RWPE2 (cell line): ENCODE data around the gene BTBD9.

Source experiments
- ATAC-seq: fragments of 200-7000 bp; cut with Tn5 transposase; 3 replicates; pipeline ENCODE4 v1.9.1; 2021; ENCODE audit warnings: low read depth
- DNase-seq: peaks from one replicate; pipeline ENCODE4 v3.0.0-alpha.2; 2020; ENCODE audit warnings: low spot score
- H3K27ac ChIP-seq: fragments of 450-650 bp; 2 replicates; pipeline ENCODE4 v1.5.1; 2017; ENCODE audit warnings: mild to moderate bottlenecking; ENCODE audit not compliant: poor library complexity, severe bottlenecking
- H3K27me3 ChIP-seq: fragments of 250-450 bp; sonication (Bioruptor Pico); 2 replicates; pipeline ENCODE4 v1.5.1; 2021; ENCODE audit warnings: mild to moderate bottlenecking, moderate library complexity; ENCODE audit not compliant: insufficient read depth, poor library complexity, severe bottlenecking
- H3K36me3 ChIP-seq: fragments of 250-450 bp; sonication (Bioruptor Pico); 2 replicates; pipeline ENCODE4 v1.5.1; 2020; ENCODE audit warnings: low read depth, mild to moderate bottlenecking, moderate library complexity
- H3K4me1 ChIP-seq: fragments of 250-450 bp; sonication (Bioruptor Pico); 2 replicates; pipeline ENCODE4 v1.5.1; 2021; ENCODE audit warnings: mild to moderate bottlenecking, moderate library complexity; ENCODE audit not compliant: insufficient read depth, poor library complexity, severe bottlenecking
- H3K4me3 ChIP-seq: fragments of 250-450 bp; sonication (Bioruptor Pico); 2 replicates; pipeline ENCODE4 v1.5.1; 2021; ENCODE audit warnings: mild to moderate bottlenecking, moderate library complexity; ENCODE audit not compliant: severe bottlenecking
- H3K9me3 ChIP-seq: fragments of 250-450 bp; sonication (Bioruptor Pico); 2 replicates; pipeline ENCODE4 v1.5.1; 2021; ENCODE audit warnings: mild to moderate bottlenecking, moderate library complexity; ENCODE audit not compliant: severe bottlenecking
- TF ChIP-seq, protein P1 (sequence below): fragments of 450-650 bp; IDR thresholded peaks from one replicate; pipeline ENCODE4 v1.5.1; 2017; ENCODE audit warnings: mild to moderate bottlenecking, moderate library complexity; ENCODE audit not compliant: poor library complexity, severe bottlenecking

The BTBD9 gene

GRCh38 chr6:38220069-38220723 is 419.5 kb downstream of the BTBD9 start:
- no peaks in the 10 kb centered on the region for H3K4me1 ChIP-seq
- H3K4me3 ChIP-seq = no peak overlapping the region
- H3K27ac ChIP-seq = no peak overlapping the region
- ATAC-seq (no peak), DNase-seq (no peak)
- no peaks in the 10 kb centered on the region for H3K9me3 ChIP-seq
- no peaks in the 10 kb centered on the region for H3K36me3 ChIP-seq
- H3K27me3 ChIP-seq = no peaks in the 10 kb centered on the region
- TF ChIP-seq, protein P1, sequence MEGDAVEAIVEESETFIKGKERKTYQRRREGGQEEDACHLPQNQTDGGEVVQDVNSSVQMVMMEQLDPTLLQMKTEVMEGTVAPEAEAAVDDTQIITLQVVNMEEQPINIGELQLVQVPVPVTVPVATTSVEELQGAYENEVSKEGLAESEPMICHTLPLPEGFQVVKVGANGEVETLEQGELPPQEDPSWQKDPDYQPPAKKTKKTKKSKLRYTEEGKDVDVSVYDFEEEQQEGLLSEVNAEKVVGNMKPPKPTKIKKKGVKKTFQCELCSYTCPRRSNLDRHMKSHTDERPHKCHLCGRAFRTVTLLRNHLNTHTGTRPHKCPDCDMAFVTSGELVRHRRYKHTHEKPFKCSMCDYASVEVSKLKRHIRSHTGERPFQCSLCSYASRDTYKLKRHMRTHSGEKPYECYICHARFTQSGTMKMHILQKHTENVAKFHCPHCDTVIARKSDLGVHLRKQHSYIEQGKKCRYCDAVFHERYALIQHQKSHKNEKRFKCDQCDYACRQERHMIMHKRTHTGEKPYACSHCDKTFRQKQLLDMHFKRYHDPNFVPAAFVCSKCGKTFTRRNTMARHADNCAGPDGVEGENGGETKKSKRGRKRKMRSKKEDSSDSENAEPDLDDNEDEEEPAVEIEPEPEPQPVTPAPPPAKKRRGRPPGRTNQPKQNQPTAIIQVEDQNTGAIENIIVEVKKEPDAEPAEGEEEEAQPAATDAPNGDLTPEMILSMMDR = no peak

DNA sequence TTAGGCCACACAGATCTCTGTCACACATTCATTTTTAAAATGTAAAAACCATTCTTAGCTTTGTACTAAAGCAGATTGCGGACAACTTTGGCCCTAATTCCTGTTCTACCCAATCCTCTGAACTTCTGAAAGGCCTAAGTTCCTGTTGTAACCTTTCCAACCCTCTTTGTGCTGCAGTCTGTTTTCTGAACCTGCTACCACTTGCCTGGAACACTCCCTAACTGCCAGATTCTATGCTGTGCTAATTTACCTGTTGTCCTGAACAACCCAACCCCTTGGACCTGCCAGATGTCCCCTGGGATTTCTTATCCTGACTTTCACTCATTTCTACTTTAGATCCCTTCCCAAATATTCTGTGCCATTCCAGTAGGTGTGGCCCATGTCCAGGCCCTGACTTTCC is 421.5 kb downstream of the BTBD9 start:
- H3K27me3 ChIP-seq = no peaks in the 10 kb centered on the region
- H3K4me1 ChIP-seq = no peaks in the 10 kb centered on the region
- ATAC-seq (no peak), DNase-seq (no peak)
- TF ChIP-seq, protein P1 = no peak
- H3K9me3 ChIP-seq = no peaks in the 10 kb centered on the region
- H3K27ac ChIP-seq = no peak overlapping the region
- no peaks in the 10 kb centered on the region for H3K36me3 ChIP-seq
- H3K4me3 ChIP-seq = no peak overlapping the region

DNA sequence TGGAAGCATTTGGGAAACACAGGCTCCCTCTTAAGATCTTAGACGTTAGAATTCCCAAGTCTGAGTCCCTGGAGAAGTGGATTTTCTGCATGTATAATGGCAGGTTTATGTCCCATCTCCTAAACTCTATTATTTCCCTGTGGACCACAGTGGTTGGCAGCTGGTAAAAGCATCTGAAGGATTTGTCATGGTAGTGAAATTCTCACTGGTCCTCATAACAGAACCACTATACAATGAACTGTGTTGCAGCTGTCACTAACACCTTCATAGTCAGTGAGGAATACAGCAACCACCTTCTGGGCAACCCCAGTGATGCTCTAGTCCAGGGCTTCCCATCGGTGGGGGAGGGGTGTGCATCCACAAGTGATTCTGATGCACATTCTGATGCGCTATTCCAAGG is 423.3 kb downstream of the BTBD9 start:
- no peaks in the 10 kb centered on the region for H3K27me3 ChIP-seq
- no peak overlapping the region for H3K27ac ChIP-seq
- H3K4me1 ChIP-seq = no peaks in the 10 kb centered on the region
- no peak for DNase-seq
- no peak for ATAC-seq
- TF ChIP-seq, protein P1 = no peak
- no peaks in the 10 kb centered on the region for H3K36me3 ChIP-seq
- no peak overlapping the region for H3K4me3 ChIP-seq
- H3K9me3 ChIP-seq = no peaks in the 10 kb centered on the region

DNA sequence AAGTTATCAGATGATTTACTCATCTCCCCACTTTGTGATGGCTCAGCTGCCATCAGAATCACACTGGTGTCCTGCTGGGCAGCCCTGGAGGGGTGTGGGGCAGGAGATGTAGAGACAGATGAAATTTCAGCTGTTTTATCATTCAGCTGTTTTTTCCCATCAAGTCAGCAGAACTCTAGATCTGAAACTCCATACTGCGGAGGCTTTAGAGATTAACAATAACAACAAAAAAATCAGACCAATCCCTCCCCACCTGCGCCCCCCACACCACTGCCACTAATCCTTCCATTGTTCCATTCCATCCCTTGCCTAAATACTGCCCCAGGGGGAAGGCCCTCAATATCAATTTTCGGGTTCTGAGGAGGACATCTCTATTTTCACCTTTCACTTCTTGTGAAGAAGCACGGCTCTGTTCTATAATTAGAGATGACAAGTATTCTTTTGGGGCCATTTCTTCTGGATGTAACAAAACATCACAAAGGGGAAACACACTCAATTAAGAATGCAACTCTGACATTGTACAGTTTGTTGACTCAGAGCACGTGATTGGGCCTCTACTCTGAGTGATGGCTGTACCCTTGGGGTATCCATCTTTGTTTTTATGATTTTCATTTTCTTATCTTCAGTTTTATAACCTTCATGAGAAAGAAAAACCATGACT is 423.9 kb downstream of the BTBD9 start:
- TF ChIP-seq, protein P1 = no peak
- ATAC-seq = no peak
- no peaks in the 10 kb centered on the region for H3K27me3 ChIP-seq
- no peak overlapping the region for H3K4me3 ChIP-seq
- no peak for DNase-seq
- no peaks in the 10 kb centered on the region for H3K4me1 ChIP-seq
- no peaks in the 10 kb centered on the region for H3K36me3 ChIP-seq
- no peaks in the 10 kb centered on the region for H3K9me3 ChIP-seq
- no peak overlapping the region for H3K27ac ChIP-seq

DNA sequence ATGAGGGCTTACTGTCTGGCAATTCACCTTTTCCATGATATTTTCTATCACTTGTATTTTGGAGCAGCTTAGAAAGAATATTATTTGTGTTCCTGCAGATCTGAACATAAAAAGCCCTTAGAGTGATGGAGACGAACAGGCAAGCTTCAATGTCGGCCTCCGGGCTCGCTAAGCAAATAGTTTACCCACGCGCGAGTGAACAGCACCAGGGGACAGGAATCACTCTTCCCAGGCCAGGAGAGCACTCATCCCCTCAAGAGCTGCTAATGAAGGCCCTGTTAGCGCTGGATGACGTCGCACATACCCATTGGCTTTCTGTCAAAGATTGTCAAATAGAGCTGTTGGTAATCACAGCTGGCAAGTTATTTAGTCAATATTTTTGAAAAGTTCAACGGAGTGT is 424.5 kb downstream of the BTBD9 start:
- ATAC-seq = no peak
- Histone ChIP-seq H3K4me1 (no peaks in the 10 kb centered on the region), H3K4me3 (no peak overlapping the region), H3K27me3 (no peaks in the 10 kb centered on the region), H3K9me3 (no peaks in the 10 kb centered on the region), H3K27ac (no peak overlapping the region), H3K36me3 (no peaks in the 10 kb centered on the region)
- TF ChIP-seq, protein P1 = no peak
- no peak for DNase-seq
